Esophagus squamous epithelium (tissue), 4 donors: ENCODE results near the gene ARAP2.

Experiments
- CTCF ChIP-seq, 6 experiments: fragments of 450-650 bp in 4 of 6; fragments of 200-600 bp in 2 of 6; sonication (generic) in 2 of 6; IDR thresholded peaks; one replicate each; pipeline ENCODE4 v1.5.1; 2016 to 2019; ENCODE audit warnings: antibody characterized with exemption in 6 of 6, mild to moderate bottlenecking in 4 of 6, moderate library complexity in 4 of 6
- POLR2A ChIP-seq, 4 donors: fragments of 450-650 bp; IDR thresholded peaks; one replicate each; pipeline ENCODE4 v1.6.1; 2017; ENCODE audit warnings: antibody characterized with exemption in 4 of 4, mild to moderate bottlenecking in 4 of 4, moderate library complexity in 3 of 4

- TF ChIP-seq POLR2A (IDR thresholded peaks at IDR 0.05): no peak
- TF ChIP-seq CTCF (IDR thresholded peaks at IDR 0.05): no peak
Measured at GRCh38 chr4:36163198-36163597, 81.1 kb downstream of the ARAP2 start.
